GM10266 (cell line): Measurements from ENCODE around the gene ELOA.

Source experiments
- DNase-seq: peaks from one replicate; pipeline ENCODE4 v3.0.0; 2012; ENCODE audit errors: extremely low spot score
- CTCF ChIP-seq: IDR thresholded peaks from 2 replicates; pipeline ENCODE4 v1.5.1; 2012; ENCODE audit warnings: mild to moderate bottlenecking, low read depth; ENCODE audit not compliant: control insufficient read depth, insufficient read depth; ENCODE audit errors: missing control alignments

Gene ELOA

GRCh38 chr1:23751815-23752200, 8.5 kb downstream of the ELOA start:
- no peak for DNase-seq

GRCh38 chr1:23752909-23753308, 9.6 kb downstream of the ELOA start:
- no peak for TF ChIP-seq CTCF
- DNase-seq = no peak

More at GRCh38 chr1:23751815-23752200, 8.5 kb downstream of the ELOA start:
- no peak for TF ChIP-seq CTCF

- no peak for TF ChIP-seq CTCF
- DNase-seq = no peak
These were observed 13.4 kb downstream of the ELOA start for GRCh38 chr1:23756676-23757075.

GRCh38 chr1:23757812-23758211, 14.5 kb downstream of the ELOA start:
- no peak for TF ChIP-seq CTCF
- DNase-seq = no peak

GRCh38 chr1:23759277-23759676, 16.0 kb downstream of the ELOA start:
- no peak for TF ChIP-seq CTCF
- no peak for DNase-seq

- TF ChIP-seq CTCF = no peak
- DNase-seq = no peak
These were observed 19.8 kb downstream of the ELOA start for GRCh38 chr1:23763041-23763577.

GRCh38 chr1:23768733-23769132, 25.5 kb downstream of the ELOA start:
- DNase-seq = no peak
- no peak for TF ChIP-seq CTCF
